Measurements from ENCODE around the gene PRKAG2.
A peak's percentile ranks its signal among the peaks of the same experiment; 100 is the strongest.

The PRKAG2 gene

DNA sequence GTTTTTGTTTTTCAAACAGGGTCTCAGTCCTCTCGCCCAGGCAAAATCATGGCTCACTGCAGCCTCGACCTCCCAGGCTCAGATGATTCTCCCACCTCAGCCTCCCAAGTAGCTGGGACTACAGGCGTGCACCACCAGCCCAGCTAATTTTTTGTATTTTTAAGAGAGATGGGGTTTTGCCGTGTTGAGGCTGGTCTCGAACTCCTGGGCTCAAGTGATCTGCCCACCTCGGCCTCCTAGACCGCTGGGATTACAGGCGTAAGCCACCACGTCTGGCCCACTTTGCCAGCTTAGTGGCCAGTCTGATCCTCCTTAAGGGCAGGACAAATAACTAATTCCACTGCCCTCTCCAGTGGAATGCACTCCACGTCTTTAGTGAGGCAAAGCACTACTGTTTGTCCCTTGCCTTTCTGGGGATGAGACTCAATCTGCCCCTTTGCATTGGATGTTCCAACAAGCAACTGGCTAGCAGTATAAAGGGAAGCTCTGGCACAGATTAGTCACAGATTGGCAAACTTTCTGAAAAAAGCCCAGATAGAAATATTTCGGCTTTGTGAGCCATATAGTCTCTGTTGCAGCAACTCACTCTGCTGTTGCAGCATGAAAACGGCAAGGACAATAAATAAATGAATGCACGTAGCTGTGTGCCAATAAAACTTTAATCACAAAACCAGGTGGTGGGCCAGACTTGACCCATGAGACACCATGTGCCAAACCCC lies 213.4 kb downstream of the PRKAG2 start:
- no peak overlapping the region for H3K27ac ChIP-seq
- H3K4me3 ChIP-seq = no peak overlapping the region

GRCh38 chr7:151662251-151662826 lies 214.6 kb downstream of the PRKAG2 start:
- Histone ChIP-seq H3K4me3 (no peak overlapping the region), H3K27ac (peak overlapping the region in 1 of 21 experiments; percentile 39)

DNA sequence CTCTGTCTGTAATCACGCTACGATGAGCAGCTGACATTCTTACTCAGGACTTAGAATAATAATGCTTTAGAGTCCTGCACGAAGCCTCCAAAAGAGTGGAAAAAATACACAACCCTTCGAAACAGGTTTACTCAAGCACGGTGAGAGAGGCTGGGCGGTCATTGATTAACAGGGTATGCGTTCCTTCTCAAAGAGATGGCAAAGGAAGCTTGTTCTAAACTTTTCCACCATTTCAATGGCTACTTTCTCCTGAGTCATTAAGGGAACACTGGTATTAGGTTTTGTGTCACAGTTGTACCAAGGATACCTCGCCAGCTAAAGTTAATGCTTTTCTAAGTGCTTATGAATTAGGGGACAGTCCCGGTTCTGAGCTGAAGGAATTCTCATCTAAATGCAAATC lies 215.3 kb downstream of the PRKAG2 start:
- peak overlapping the region in 1 of 21 experiments; percentile 17 for H3K27ac ChIP-seq
- no peak overlapping the region for H3K4me3 ChIP-seq

DNA sequence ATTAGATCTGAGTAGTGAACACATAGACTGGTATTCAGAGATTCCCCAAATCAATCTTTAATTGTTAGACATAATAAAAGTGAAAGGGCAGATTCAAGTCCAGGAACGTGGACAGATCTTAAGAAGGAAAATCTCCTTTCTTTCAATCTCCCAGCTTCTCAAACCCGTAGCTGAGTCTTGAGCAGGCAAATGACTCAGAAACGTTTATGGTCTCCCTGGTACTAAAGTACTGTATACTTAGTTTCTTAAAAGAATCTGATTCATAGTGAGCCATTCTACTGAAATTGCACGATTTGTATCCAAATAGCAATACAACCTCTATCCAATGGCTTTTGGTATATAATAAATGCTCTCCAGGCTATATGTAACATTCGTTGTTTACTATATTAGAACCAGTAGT lies 216.8 kb downstream of the PRKAG2 start:
- Histone ChIP-seq H3K4me3 (no peak overlapping the region), H3K27ac (no peak overlapping the region)

DNA sequence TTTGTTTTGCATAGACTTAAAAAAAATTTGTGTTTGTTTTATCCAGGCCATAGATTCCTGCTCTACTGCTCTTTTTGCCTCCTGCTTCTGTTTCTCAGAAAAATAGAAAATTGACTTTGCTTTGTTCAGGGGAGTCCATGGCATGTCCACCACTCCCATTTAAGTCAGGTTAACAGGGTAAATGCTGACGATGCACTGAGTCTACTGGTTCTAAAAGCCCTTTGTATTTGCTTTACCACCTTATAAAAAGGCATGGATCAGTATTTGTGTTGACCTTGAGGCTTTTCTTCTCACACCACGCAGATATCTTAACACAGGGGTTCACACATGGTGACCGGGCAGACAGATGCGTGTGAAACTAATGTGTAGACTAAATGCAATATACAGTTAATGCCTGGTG lies 217.7 kb downstream of the PRKAG2 start:
- H3K27ac ChIP-seq = no peak overlapping the region
- no peak overlapping the region for H3K4me3 ChIP-seq

- Histone ChIP-seq H3K27ac (no peak overlapping the region), H3K4me3 (no peak overlapping the region)
Observed at GRCh38 chr7:151658778-151659177, 218.1 kb downstream of the PRKAG2 start.

- Histone ChIP-seq H3K27ac (no peak overlapping the region), H3K4me3 (no peak overlapping the region)
Observed at GRCh38 chr7:151657173-151657572, 219.7 kb downstream of the PRKAG2 start.

DNA sequence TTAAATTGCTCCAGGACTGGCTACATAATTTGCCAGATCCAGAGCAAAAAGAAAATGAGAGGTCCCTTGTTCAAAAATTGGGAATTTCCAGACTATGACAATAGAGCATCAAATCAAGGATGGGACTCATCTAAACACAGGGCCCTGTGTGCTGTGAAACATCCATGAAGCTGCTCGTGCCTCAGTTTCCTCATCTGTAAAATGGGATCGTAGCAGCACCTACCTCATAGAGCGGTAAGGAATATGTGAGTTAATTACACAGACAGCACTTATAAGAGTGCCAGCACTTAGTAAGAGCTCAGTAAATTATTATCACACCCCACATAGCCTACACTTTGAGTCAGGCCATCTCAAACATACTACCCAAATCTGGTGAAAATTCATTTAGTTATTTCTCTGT lies 221.4 kb downstream of the PRKAG2 start:
- Histone ChIP-seq H3K4me3 (no peak overlapping the region), H3K27ac (no peak overlapping the region)

- Histone ChIP-seq H3K27ac (peak overlapping the region in 2 of 21 experiments; percentile 13 to 55), H3K4me3 (no peak overlapping the region)
Observed at GRCh38 chr7:151652111-151652510, 224.8 kb downstream of the PRKAG2 start.

DNA sequence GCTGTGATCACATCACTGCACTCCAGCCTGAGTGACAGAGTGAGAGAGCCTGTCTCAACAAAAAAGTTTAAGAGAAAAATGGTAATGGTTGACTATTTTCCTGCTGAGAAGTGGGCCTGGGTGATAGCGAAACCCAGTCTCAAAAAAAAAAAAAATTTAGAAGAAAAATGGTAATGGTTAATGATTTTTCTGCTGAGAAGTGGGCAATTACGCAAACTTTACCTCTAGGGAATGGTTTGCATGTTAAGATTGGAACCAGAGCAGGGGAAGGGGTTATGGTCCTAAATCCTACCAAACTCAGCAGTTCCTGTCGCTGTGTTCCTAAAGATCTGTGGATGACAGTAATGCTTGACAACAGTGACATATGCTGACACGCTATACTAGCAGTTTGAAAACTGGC lies 226.8 kb downstream of the PRKAG2 start:
- Histone ChIP-seq H3K4me3 (no peak overlapping the region), H3K27ac (peak overlapping the region in 4 of 21 experiments; percentile 17 to 82 (median 30))

DNA sequence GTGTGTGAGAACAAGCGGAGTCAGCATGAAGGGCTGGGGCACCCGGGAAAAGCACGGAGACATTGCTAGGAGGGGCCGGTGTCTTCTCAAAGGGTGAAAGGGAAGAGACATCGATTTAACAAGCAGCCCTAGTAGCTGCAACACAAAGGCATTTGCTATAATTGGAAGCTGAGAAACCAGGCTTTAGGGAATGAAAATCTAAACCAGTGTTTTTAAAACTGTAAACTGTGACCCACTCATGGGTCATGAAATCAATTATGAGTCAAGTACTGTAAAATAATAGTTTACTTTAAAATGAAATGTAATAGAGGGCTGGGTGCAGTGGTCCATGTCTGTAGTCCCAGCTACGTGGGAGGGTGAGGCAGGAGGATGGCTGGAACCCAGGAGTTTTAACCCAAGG lies 228.5 kb downstream of the PRKAG2 start:
- Histone ChIP-seq H3K27ac (no peak overlapping the region), H3K4me3 (no peak overlapping the region)

DNA sequence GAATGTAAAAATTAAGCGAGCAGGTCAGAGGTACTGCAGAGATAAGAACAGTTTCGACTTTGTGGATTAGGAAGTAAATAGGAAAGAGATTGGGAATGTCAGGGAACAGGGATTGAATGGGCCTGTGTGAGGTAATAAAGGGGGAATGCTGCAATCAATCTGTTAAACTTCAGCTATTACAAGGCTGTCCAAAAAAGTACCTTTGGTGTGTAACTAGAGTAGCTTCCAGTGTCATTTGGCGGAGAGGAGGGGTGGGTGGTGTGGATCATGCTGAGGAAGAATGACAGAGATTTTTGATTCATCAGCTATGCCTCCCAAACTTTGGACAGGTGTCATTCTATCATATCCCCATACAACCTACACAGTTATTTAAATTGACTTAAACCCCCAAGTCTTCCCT lies 229.0 kb downstream of the PRKAG2 start:
- H3K4me3 ChIP-seq = no peak overlapping the region

DNA sequence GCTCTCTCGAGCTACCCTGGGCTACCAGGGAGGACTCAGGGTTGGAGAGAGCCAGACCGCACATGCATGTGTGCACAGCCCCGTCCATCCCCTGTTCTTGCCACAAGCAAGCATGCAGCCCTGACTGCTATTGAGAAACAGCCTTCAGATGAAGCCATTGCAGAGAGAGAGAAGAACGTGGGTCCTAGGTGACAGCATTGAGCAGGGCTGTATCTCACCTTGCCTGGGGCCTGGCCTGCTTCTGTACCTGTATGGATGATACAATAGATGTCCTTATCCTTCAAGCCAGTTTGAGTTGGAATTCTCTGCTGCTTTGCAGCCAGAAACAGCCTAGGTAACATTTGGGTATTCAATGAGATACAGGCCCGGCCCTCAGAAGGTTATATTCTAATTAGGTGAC lies 229.9 kb downstream of the PRKAG2 start:
- no peak overlapping the region for H3K4me3 ChIP-seq
- no peak overlapping the region for H3K27ac ChIP-seq

More for the DNA sequence above, 229.0 kb downstream of the PRKAG2 start:
- no peak overlapping the region for H3K27ac ChIP-seq

GRCh38 chr7:151645311-151645710 lies 231.6 kb downstream of the PRKAG2 start:
- no peak overlapping the region for H3K4me3 ChIP-seq
- H3K27ac ChIP-seq = no peak overlapping the region

DNA sequence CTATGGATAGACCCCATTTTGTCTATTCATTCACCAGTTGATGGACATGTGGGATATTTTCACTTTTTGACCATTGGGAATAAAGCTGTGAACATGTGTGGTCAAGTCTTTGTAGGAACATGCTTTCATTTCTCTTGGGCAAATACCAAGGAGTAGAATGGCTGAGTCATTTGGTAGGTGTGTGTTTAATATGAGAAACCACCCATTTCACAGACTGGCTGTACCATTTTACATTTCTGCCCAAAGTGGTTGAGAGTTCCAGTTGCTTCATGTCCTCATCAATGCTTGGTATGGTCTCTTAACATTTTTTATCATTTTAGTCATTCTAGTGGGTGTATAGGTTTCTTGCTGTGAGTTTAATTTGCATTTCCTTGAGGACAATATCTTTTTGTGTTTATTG lies 232.4 kb downstream of the PRKAG2 start:
- no peak overlapping the region for H3K4me3 ChIP-seq
- no peak overlapping the region for H3K27ac ChIP-seq

- Histone ChIP-seq H3K27ac (no peak overlapping the region), H3K4me3 (no peak overlapping the region)
Observed at GRCh38 chr7:151642746-151643145, 234.2 kb downstream of the PRKAG2 start.

DNA sequence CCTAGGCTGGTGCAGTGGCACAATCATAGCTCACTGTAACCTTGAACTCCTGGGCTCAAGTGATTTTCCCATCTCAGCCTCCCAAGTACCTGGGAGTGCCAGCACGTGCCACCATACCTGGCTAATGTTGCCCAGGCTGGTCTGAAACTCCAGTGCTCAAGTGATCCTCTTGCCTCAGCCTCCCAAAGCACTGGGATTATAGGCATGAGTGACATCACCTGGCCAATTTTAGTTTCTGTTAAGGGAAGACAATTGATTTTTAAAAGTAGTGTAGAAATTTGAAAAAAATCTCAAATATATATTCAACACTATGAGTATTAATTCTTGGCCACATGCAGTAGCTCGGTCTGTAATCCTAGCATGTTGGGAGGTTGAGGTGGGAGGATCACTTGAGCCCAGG lies 235.3 kb downstream of the PRKAG2 start:
- Histone ChIP-seq H3K4me3 (no peak overlapping the region), H3K27ac (no peak overlapping the region)

DNA sequence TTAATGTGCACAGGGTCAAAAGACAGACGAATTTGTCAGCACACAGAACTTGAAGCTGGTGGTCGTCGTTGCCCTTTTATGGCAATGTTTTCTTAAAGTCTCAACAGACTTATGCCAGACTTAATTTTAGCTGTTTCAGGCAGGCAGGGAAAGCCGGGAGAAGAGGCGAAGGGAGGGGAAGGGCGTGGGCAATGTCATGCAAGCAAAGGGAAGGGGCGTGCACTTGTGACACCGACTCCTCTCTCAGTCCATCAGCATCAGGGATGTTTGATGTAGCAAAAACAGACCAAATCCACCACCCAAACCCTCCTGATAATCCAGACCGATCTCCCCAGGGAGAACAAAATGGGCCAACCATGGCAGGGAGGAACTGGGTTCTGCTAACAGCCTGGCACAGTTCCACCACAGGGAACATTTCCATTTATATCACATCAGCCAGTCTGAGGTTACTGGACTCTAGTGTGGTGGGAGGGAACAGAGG lies 239.1 kb downstream of the PRKAG2 start:
- H3K4me3 ChIP-seq = no peak overlapping the region
- no peak overlapping the region for H3K27ac ChIP-seq

- H3K4me3 ChIP-seq = no peak overlapping the region
- H3K27ac ChIP-seq = no peak overlapping the region
Observed at GRCh38 chr7:151634643-151635042, 242.3 kb downstream of the PRKAG2 start.

DNA sequence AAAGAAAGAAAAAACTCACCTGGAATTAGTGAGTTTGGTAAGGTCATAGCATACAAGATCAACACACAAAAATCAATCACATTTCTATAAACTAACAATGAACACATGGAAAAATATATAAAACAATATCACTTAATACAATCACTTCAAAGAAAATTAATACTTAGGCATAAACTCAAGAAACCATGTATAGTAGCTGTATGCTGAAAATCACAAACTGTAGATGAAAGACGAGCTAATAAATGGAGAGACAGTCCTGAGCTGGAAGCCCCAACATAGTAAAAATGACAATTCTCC lies 243.5 kb downstream of the PRKAG2 start:
- Histone ChIP-seq H3K4me3 (no peak overlapping the region), H3K27ac (peak overlapping the region in 14 of 21 experiments; percentile 65 to 91 (median 80))

DNA sequence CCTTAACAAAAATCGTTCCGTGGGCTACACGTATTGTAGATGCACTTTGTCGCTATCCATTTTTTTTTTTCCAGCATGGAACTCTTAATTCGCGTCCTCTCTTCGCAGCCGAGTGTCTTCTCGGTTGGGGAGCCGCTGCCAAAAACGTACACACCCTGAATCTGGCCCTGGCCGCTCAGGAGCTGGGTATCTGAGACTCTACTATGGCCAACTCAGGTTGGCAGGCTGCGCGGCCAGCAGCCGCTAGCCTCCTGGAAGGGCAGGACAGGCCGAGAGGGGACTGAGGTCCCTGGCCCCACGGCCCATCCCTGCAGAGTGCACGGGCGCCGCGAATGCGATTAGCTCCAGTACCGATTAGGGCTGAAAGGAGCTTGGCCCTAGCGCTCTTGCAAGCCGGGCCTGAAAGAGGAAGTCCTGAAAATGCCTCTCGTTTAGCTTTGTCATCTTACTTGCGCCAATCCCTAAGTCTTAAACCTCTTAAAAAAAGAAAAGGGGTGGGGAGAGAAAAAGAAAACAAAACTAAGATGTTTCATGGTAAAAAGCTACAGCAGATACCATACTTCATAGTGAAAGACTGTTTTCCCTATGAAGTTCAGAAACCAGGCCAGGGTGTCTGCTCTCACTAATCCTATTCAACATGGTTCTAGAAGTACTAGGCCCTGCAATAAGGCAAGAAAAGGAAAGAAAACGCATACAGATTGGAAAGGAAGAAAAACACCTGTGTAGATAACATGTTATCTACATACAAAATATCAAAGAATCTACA lies 244.0 kb downstream of the PRKAG2 start:
- H3K4me3 ChIP-seq = peak overlapping the region; percentile 43 to 77 (median 63)
- peak overlapping the region in 20 of 21 experiments; percentile 8 to 91 (median 80) for H3K27ac ChIP-seq

All from skin epidermis (tissue), 12 donors.